OCI-LY7 (cell line): ENCODE results near the gene MALRD1. TPM values are rescaled to one million over a fixed set of nuclear protein-coding genes. Genes with fewer than 3 reads are reported as not detected.

Experiments
- BruUV-seq: library from RNA; stranded (reverse); fragments of 400-500 nt; replicated peaks from 2 replicates; lab custom pipeline; 2021; lab: Mats Ljungman, UMichigan
- CTCF ChIA-PET: fragments of 300-600 bp; sonication (Branson Sonifier 250); formaldehyde crosslinking; loops from one replicate; lab custom pipeline; 2022; ENCODE audit warnings: antibody characterized with exemption; ENCODE audit not compliant: unreplicated experiment; lab: Charles Lee
- POLR2A ChIA-PET: fragments of 300-600 bp; sonication (Branson Sonifier 250); formaldehyde crosslinking; loops from one replicate; lab custom pipeline; 2022; ENCODE audit warnings: antibody characterized with exemption; lab: Charles Lee
- DNase-seq: peaks from one replicate; pipeline ENCODE4 v3.0.0-alpha.2; 2015; ENCODE audit warnings: low spot score
- H2AFZ ChIP-seq: fragments of 200-600 bp; sonication (generic), shearing (Covaris generic); 2 replicates; pipeline ENCODE4 v1.6.1; 2014; ENCODE audit warnings: mild to moderate bottlenecking, antibody characterized with exemption, low read length, moderate library complexity
- H3K27ac ChIP-seq: fragments of 200-600 bp; sonication (generic); 2 replicates; pipeline ENCODE4 v1.5.1; 2014; ENCODE audit warnings: mixed run types, low read depth, mild to moderate bottlenecking, moderate library complexity, low read length, inconsistent platforms; ENCODE audit not compliant: poor library complexity, severe bottlenecking
- H3K36me3 ChIP-seq: fragments of 200-600 bp; sonication (generic); 2 replicates; pipeline ENCODE4 v1.6.1; 2014; ENCODE audit warnings: mild to moderate bottlenecking, antibody characterized with exemption, low read length, moderate library complexity, mixed read lengths; ENCODE audit not compliant: insufficient read depth
- H3K4me1 ChIP-seq: fragments of 200-600 bp; sonication (generic); 2 replicates; pipeline ENCODE4 v1.5.1; 2014; ENCODE audit warnings: mild to moderate bottlenecking, low read length; ENCODE audit not compliant: insufficient read depth, poor library complexity, severe bottlenecking
- H3K4me2 ChIP-seq: fragments of 200-600 bp; sonication (generic); 2 replicates; pipeline ENCODE4 v1.6.1; 2014; ENCODE audit warnings: mild to moderate bottlenecking, low read length
- H3K4me3 ChIP-seq: fragments of 200-600 bp; sonication (generic); 2 replicates; pipeline ENCODE4 v1.5.1; 2014; ENCODE audit warnings: mild to moderate bottlenecking, low read depth, low read length; ENCODE audit not compliant: poor library complexity, severe bottlenecking
- H3K79me2 ChIP-seq: fragments of 200-600 bp; sonication (generic); 2 replicates; pipeline ENCODE4 v1.6.1; 2016; ENCODE audit warnings: low read depth, mild to moderate bottlenecking, low read length, moderate library complexity, mixed read lengths; ENCODE audit not compliant: insufficient read depth
- H3K9me2 ChIP-seq: fragments of 200-600 bp; sonication (generic); 2 replicates; pipeline ENCODE4 v1.6.1; 2016; ENCODE audit warnings: mild to moderate bottlenecking, low read length, mixed read lengths; ENCODE audit not compliant: insufficient read depth
- H3K9me3 ChIP-seq: fragments of 200-600 bp; sonication (generic); 2 replicates; pipeline ENCODE4 v1.6.1; 2014; ENCODE audit warnings: mild to moderate bottlenecking, mixed run types, low read length, mixed read lengths
- H4K20me1 ChIP-seq: fragments of 200-600 bp; sonication (generic); 2 replicates; pipeline ENCODE4 v1.6.1; 2014; ENCODE audit warnings: mild to moderate bottlenecking, antibody characterized with exemption, low read length, moderate library complexity, mixed read lengths; ENCODE audit not compliant: insufficient read depth
- CTCF ChIP-seq: fragments of 200-600 bp; sonication (generic); conservative IDR thresholded peaks from 2 replicates; pipeline ENCODE4 v1.5.1; 2014; ENCODE audit warnings: mild to moderate bottlenecking, antibody characterized with exemption, low read length, moderate library complexity, mixed read lengths
- EZH2phosphoT487 ChIP-seq: fragments of 200-600 bp; sonication (generic); IDR thresholded peaks from 2 replicates; pipeline ENCODE4 v1.6.1; 2018; ENCODE audit warnings: low read depth, borderline replicate concordance, mild to moderate bottlenecking, mixed run types, antibody characterized with exemption, low read length, moderate library complexity, mixed read lengths
- intact Hi-C: fragments of 100-400 bp; cut with micrococcal nuclease; formaldehyde crosslinking; loops from one replicate; pipeline ENCODE4 v1.10.0; 2022; ENCODE audit not compliant: unreplicated experiment
- total RNA-seq, 2 experiments: library from RNA; depleted of rRNA in 1 of 2; stranded (reverse); fragments of >200 nt in 1 of 2; shearing (Covaris generic) in 1 of 2; gene quantifications; 2 replicates each; pipeline ENCODE4 v1.2.3, GENCODE V29; 2014 to 2022

MALRD1 gene
- total RNA-seq, 2 experiments from 2014 or later = not detected

- intact Hi-C loops = no loop called here
- ChIA-PET POLR2A (no interaction called here), CTCF (no interaction called here)
- no peaks in the 10 kb centered on the region for H3K9me2 ChIP-seq
- H3K4me2 ChIP-seq = no peak overlapping the region
- no peak overlapping the region for H3K27ac ChIP-seq
- no peak for TF ChIP-seq EZH2phosphoT487
- no peak for TF ChIP-seq CTCF
- DNase-seq = no peak
- H4K20me1 ChIP-seq = no peaks in the 10 kb centered on the region; the same call in 1 of the 2 replicates
- H3K4me1 ChIP-seq = no peaks in the 10 kb centered on the region
- no peaks in the 10 kb centered on the region for H3K9me3 ChIP-seq
- no peak overlapping the region for H2AFZ ChIP-seq
- no peaks in the 10 kb centered on the region for H3K36me3 ChIP-seq
- H3K4me3 ChIP-seq = no peak overlapping the region
- H3K79me2 ChIP-seq = no peaks in the 10 kb centered on the region
- BruUV-seq = no TSS peak
Measured at GRCh38 chr10:19611775-19612174, 563.2 kb downstream of the MALRD1 start.

- H4K20me1 ChIP-seq = no peaks in the 10 kb centered on the region; the same call in 1 of the 2 replicates
- no peaks in the 10 kb centered on the region for H3K4me1 ChIP-seq
- no peak overlapping the region for H3K27ac ChIP-seq
- DNase-seq = no peak
- no peaks in the 10 kb centered on the region for H3K79me2 ChIP-seq
- TF ChIP-seq CTCF = no peak
- TF ChIP-seq EZH2phosphoT487 = no peak
- no TSS peak for BruUV-seq
- no peaks in the 10 kb centered on the region for H3K9me2 ChIP-seq
- no peak overlapping the region for H3K4me3 ChIP-seq
- ChIA-PET POLR2A (interaction anchor here (0.5 kb wide), 1 partner anchor 1116 kb away, joined by 6 read pairs; no protein-coding TSS in a partner anchor), CTCF (no interaction called here)
- intact Hi-C loops = no loop called here
- no peaks in the 10 kb centered on the region; the same call in 1 of the 2 replicates for H3K9me3 ChIP-seq
- H3K4me2 ChIP-seq = no peak overlapping the region
- H3K36me3 ChIP-seq = no peaks in the 10 kb centered on the region
- H2AFZ ChIP-seq = no peak overlapping the region
Measured at GRCh38 chr10:19616966-19617365, 568.4 kb downstream of the MALRD1 start.

GRCh38 chr10:19620811-19621210 is 572.2 kb downstream of the MALRD1 start:
- BruUV-seq = no TSS peak
- intact Hi-C loops = no loop called here

More at GRCh38 chr10:19620811-19621210, 572.2 kb downstream of the MALRD1 start:
- Histone ChIP-seq H3K27ac (no peak overlapping the region), H3K9me3 (no peaks in the 10 kb centered on the region; the same call in 1 of the 2 replicates), H3K4me1 (no peaks in the 10 kb centered on the region), H2AFZ (no peak overlapping the region), H3K79me2 (no peaks in the 10 kb centered on the region), H3K4me3 (no peak overlapping the region), H3K36me3 (no peaks in the 10 kb centered on the region), H3K4me2 (no peak overlapping the region), H3K9me2 (no peaks in the 10 kb centered on the region), H4K20me1 (no peaks in the 10 kb centered on the region)
- TF ChIP-seq CTCF (no peak), EZH2phosphoT487 (no peak)
- POLR2A ChIA-PET = no interaction called here
- CTCF ChIA-PET = no interaction called here
- no peak for DNase-seq
